Activated B cell treated with CpG ODN at 0.5 μM for 24 hours (primary cell): Measurements from ENCODE around the gene ERC1. TPM values are rescaled to one million over a fixed set of nuclear protein-coding genes. Genes with fewer than 3 reads are reported as not detected.

Experiments used
- ATAC-seq: fragments of 200-7000 bp; cut with Tn5 transposase; one replicate; pipeline ENCODE4 v1.10.0; 2021; ENCODE audit warnings: low read depth, mild to moderate bottlenecking, moderate library complexity
- CTCF ChIA-PET: fragments of 350-600 bp; sonication (Branson Sonifier 250); formaldehyde crosslinking; loops from one replicate; lab custom pipeline; 2021; ENCODE audit warnings: antibody characterized with exemption; lab: Charles Lee
- POLR2A ChIA-PET: fragments of 350-600 bp; sonication (Branson Sonifier 250); formaldehyde crosslinking; loops from one replicate; lab custom pipeline; 2021; ENCODE audit warnings: antibody characterized with exemption; lab: Charles Lee
- DNase-seq: peaks from one replicate; pipeline ENCODE4 v3.0.0; 2022
- H3K27ac Mint-ChIP-seq: one replicate; pipeline ENCODE4 v1.8.0; 2020; ENCODE audit warnings: mixed read lengths
- H3K27me3 Mint-ChIP-seq: one replicate; pipeline ENCODE4 v1.8.0; 2021; ENCODE audit warnings: mixed read lengths
- H3K36me3 Mint-ChIP-seq: one replicate; pipeline ENCODE4 v1.8.0; 2021; ENCODE audit warnings: low read depth, mixed read lengths
- H3K4me1 Mint-ChIP-seq: one replicate; pipeline ENCODE4 v1.8.0; 2021; ENCODE audit warnings: mixed read lengths
- H3K4me3 Mint-ChIP-seq: one replicate; pipeline ENCODE4 v1.8.0; 2020; ENCODE audit warnings: mild to moderate bottlenecking, mixed read lengths
- H3K9me3 Mint-ChIP-seq: one replicate; pipeline ENCODE4 v1.8.0; 2020; ENCODE audit warnings: mixed read lengths
- intact Hi-C: fragments of 100-400 bp; cut with micrococcal nuclease; formaldehyde crosslinking; loops from one replicate; pipeline ENCODE4 v1.15.1; 2024
- total RNA-seq: library from RNA; stranded (reverse); gene quantifications from 2 replicates; pipeline ENCODE4 v1.2.3, GENCODE V29; 2022
- TF ChIP-seq, protein P1 (sequence below): fragments of 200-600 bp; IDR thresholded peaks from one replicate; pipeline ENCODE4 v1.8.0; 2022; ENCODE audit warnings: antibody characterized with exemption, mild to moderate bottlenecking

Gene ERC1
- total RNA-seq, 1 donor from 2014 or later = 57.0 TPM

DNA sequence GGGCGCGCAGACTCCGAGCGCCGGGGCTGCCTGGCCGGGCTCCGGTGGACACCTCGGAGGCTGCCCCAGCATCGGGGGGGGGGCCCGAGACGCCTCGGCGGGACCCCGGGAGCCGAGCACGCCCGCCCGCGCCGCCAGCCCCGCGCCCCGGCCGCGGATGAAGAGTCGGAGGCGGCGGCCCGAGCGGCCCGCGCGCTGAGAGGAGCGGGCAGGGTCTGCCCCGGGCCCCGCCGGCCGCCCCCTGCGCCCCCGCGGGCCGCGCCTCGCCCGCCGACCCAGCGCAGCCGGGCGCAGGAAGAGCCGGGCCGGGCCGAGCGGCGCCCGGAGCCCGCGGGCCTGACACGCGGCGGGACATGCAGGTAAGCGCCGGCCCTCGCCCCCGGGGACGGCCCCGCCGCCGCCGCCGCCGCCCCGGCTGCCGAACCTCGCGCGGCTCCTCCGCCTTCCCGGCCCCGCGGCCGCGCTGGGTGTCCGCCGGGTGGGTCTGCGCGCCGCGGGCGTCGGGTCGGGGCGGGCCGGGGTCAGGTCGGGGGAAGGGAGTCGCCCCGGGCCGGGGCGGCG, 539.6 kb downstream of the ERC1 start:
- H3K27me3 Mint-ChIP-seq = peaks cover 49% of the 10 kb centered on the region
- POLR2A ChIA-PET = no interaction called here

DNA sequence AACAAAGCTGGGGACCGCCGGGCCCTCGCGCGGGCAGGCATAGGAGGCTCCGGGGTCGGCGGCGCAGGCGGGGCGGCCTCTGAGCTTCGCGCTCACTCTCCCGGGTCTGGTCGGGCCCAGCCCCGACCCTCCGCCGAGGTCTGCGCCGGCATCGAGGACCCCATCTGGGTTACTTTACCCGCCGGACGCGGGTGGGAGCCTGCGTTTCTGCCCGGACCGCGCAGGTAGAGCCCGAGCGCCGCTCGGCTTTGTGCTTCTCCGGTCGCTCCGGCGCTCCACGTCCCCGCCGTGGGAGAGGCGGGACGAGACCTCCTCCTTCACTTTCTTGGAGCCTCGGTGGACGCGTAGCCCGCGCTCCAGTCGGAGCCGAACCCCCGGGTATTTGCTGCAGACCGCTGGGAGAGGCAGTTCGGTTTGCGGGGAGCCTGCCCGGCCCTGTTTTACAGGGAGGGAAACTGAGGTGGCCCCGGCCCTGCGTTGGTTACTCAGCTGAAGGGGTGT, 540.2 kb downstream of the ERC1 start:
- Mint-ChIP-seq H3K36me3 (no peaks in the 10 kb centered on the region), H3K4me3 (peak overlapping the region; percentile 67), H3K27me3 (peaks cover 51% of the 10 kb centered on the region), H3K4me1 (peaks cover 30% of the 10 kb centered on the region), H3K9me3 (peaks cover 2% of the 10 kb centered on the region), H3K27ac (no peak overlapping the region)
- ATAC-seq = no peak
- TF ChIP-seq, protein P1, sequence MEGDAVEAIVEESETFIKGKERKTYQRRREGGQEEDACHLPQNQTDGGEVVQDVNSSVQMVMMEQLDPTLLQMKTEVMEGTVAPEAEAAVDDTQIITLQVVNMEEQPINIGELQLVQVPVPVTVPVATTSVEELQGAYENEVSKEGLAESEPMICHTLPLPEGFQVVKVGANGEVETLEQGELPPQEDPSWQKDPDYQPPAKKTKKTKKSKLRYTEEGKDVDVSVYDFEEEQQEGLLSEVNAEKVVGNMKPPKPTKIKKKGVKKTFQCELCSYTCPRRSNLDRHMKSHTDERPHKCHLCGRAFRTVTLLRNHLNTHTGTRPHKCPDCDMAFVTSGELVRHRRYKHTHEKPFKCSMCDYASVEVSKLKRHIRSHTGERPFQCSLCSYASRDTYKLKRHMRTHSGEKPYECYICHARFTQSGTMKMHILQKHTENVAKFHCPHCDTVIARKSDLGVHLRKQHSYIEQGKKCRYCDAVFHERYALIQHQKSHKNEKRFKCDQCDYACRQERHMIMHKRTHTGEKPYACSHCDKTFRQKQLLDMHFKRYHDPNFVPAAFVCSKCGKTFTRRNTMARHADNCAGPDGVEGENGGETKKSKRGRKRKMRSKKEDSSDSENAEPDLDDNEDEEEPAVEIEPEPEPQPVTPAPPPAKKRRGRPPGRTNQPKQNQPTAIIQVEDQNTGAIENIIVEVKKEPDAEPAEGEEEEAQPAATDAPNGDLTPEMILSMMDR = no peak
- intact Hi-C loops = no loop called here
- CTCF ChIA-PET = no interaction called here
- DNase-seq = peak; percentile 29
- POLR2A ChIA-PET = no interaction called here

More for the DNA sequence above, 539.6 kb downstream of the ERC1 start:
- intact Hi-C loops = no loop called here
- Mint-ChIP-seq H3K27ac (no peak overlapping the region), H3K4me3 (no peak overlapping the region), H3K4me1 (peaks cover 34% of the 10 kb centered on the region), H3K9me3 (peaks cover 2% of the 10 kb centered on the region), H3K36me3 (no peaks in the 10 kb centered on the region)
- CTCF ChIA-PET = no interaction called here
- TF ChIP-seq, protein P1 = no peak
- DNase-seq = peak; percentile 32
- ATAC-seq = no peak

DNA sequence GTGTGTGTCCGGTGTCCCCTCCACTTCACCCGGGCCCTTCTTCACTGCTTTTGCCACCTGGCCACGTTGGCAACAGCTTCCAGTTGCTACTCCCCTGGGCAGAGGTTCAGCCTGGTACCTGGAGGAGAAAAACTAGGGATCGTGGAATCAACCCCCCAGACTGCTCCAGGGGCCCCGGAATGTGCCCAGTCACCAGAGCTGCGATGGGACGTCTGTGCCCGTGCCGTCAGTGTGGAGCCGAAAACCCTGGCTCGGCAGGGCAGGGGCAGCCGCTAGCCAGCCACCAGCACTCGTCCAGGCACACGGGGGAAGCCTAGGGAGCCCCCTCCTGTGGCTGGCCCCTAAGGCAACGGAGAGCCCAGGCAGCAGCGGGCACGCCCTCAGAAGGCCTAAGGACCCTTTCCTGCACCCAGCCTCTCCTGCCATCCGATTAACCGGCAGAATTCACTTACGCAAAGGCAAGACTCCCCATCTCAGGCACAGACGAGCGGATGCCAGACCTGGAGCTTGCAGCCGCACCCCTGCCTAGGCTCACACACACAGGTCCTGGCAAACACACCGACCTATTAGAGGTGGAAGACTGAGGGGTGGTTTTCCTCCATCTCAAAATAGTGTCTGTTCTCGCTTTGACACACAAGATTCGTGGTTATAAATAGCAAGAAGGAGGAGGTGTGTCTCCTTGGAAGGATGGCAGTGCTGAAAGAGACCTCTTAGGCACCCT, 540.8 kb downstream of the ERC1 start:
- intact Hi-C loops = no loop called here
- POLR2A ChIA-PET = interaction anchor here (0.6 kb wide), 1 partner anchor 23 kb away, joined by 5 read pairs; no protein-coding TSS in a partner anchor
- CTCF ChIA-PET = interaction anchor here (1.5 kb wide), 1 partner anchor 413 kb away, joined by 7 read pairs; no protein-coding TSS in a partner anchor
- Mint-ChIP-seq H3K36me3 (no peaks in the 10 kb centered on the region), H3K27ac (peak overlapping the region; percentile 36), H3K9me3 (no peaks in the 10 kb centered on the region), H3K4me3 (peak overlapping the region; percentile 76), H3K27me3 (peaks cover 50% of the 10 kb centered on the region), H3K4me1 (peaks cover 30% of the 10 kb centered on the region)
- DNase-seq (no peak), ATAC-seq (no peak)
- TF ChIP-seq, protein P1 = no peak

DNA sequence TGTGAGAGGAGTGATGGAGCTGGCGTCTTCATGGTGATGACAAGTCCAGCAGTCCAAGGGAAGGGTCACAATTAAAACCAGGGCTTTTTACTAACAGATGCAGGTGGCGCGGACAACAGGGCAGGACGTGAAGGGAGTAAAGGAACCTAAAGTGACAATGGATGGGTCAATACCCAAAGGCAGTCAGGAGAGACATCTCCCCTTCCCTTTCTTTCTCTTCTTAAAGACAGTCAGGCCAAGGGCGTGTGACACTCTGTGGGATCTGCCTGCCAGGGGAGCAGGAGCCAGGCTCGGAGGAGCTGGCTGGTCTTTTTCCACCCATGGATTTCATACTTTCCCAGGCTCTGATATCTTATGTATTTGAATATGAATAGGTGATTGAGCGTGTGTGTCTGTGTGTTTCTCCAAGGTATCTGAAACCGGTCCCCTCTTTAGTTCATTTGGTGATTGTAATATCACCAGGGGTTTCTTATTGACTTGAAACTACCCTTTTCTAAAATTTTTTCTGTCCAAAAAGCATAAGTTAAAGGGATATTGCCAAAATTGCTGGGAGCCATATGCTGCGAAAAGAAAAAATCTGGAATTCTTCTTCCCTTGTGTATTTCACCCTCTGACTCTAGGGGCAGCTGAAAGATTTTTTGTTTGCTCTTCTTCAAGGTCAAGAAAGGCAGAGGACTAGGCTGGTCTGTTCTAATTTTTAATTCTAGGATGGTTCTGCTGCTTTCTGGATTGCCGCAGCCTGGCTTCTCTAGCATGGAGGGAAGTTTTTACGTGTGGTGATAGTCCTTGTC, 541.5 kb downstream of the ERC1 start:
- no peak for ATAC-seq
- peak overlapping the region; percentile 76 for H3K4me3 Mint-ChIP-seq
- DNase-seq = no peak
- intact Hi-C loops = loop anchor here (1.0 kb wide), 2 partner anchors 22 to 51 kb away; no protein-coding TSS in a partner anchor
- no peaks in the 10 kb centered on the region for H3K36me3 Mint-ChIP-seq
- no peak overlapping the region for H3K27ac Mint-ChIP-seq
- ChIA-PET POLR2A (interaction anchor here (0.6 kb wide), 1 partner anchor 22 kb away, joined by 5 read pairs; no protein-coding TSS in a partner anchor), CTCF (interaction anchor here (1.2 to 1.5 kb wide), 2 partner anchors 73 to 414 kb away, joined by 4 to 7 read pairs; no protein-coding TSS in a partner anchor)
- peaks cover 50% of the 10 kb centered on the region for H3K27me3 Mint-ChIP-seq
- TF ChIP-seq, protein P1 = no peak
- H3K9me3 Mint-ChIP-seq = no peaks in the 10 kb centered on the region
- H3K4me1 Mint-ChIP-seq = peaks cover 30% of the 10 kb centered on the region
